Stimulated activated CD4-positive, alpha-beta T cell treated with anti-CD3 and anti-CD28 coated beads, Interleukin-15, amount 100 ng/mL, for 24 hours (primary cell): ENCODE data around the gene ADGRL2.

Experiments used
- DNase-seq: peaks from one replicate; pipeline ENCODE4 v3.0.0-alpha.2; 2020

ADGRL2 gene

DNA sequence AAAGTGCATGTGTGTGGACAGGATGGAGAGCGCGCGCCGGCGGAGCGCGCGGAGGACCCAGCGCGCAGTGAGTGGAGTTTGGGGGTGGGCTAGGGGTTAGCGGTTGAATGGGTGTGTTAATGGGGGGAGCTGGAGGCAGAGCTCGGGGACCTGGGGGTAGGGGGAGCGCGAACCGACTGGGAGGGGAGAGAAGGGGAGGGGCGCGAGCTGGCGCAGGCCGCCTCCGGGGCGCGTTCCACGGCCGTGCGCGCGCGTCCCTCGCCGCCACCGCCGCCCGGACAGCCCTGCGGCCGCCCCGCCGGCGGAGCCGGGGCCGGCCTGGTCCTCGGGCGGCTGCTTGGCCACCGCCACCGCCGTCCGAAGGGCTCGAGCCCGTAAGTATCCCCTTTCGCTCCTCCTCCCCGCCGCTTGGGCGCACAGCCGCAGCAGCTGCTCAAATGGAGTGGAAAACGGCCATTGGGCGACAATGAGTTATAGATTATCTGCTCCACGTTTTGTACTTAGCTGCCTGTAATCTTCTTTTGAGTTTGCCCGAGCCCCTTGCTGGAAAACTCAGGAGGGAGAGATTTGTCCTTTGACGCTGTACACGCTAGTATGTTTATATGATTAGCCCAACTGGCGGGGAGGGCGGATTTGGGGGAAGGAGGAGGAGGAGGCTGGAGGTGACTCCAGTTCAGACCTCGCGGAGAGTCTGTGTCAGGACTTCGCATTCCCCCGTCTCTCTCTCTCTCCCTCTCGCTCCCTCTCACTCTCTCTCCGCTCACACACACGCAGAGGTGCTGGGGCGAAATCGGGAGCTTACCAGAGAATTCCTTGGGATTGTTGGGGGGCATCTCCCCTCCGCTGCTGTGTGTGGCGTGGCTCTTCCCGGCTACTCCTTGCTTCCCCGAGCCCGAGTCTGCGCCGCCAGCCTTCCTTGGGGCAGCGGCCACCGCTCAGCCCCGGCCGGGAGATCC, at the start of gene ADGRL2:
Gene ADGRL2 (plus strand): TSS at position 240 of the 956 bp plus-strand sequence. CDS start 36,051 bp downstream, outside the sequence.
- peak; percentile 22 for DNase-seq

GRCh38 chr1:81752840-81753239, 47.9 kb upstream of the ADGRL2 start:
- no peak for DNase-seq

DNA sequence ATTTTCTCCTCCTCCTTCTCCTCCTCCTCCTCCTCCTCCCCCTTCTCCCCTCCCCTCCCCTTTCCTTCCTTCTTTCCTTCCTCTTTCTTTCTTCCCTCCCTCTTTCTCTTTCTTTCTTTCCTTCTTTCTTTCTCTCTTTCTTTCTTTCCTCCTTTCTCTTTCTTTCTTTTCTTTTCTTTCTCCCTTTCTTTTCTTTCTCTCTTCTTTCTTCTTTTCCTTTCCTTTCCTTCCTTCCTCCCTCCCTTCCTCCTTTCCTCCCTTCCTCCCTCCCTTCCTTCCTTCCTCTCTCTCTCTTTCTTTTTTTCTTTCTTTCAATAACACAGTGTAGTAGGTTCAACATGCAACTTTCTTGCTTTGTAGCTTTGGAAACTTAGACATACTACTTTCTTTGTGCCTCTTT, 46.3 kb upstream of the ADGRL2 start:
- DNase-seq = no peak

DNA sequence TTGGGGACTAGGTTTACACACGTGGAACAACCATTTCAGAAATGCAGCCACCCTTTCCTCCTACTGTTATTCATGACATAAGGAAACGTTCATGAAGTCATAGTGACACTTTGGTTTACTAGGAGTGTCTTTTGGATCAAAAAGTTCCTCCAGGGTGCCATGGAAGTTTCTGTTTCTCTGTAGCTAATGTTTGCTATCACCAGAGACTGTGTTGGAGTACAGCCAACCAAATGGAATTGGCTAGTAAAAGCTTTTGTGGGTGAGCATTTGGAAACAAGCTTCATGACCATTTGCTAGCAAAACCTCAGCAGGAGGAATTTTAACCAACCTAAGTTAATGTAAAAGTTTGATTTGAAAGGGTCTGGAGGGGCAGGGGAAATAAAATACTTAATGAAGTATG, 43.9 kb upstream of the ADGRL2 start:
- no peak for DNase-seq

DNA sequence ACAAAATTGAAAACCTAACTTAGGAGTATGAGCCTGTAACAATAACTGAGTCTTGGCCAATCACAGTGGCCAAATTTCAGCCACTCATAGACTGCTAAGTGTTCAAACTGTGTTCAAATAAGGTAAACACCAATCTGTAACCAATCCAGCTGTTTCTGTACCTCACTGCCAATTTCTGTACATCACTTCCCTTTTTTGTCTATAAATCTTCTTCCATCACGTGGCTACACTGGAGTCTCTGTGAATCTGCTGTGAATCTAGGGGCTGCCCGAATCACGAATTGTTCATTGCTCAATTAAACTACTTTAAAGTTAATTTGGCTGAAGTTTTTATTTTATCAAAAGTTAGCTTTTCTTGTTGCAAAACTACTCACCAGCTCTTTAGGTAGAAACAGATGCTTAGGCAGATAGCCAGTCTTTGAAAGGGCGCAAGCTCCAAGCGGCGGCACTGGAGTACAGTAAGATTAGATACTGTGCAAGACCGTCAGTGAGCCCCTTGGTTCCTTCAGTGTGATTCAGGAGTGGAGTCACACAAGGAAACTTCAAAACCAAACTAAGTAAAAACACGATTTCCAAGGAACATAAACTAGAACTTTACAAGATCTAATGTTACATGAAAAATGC, 43.2 kb upstream of the ADGRL2 start:
- no peak for DNase-seq

GRCh38 chr1:81758181-81758580, 42.6 kb upstream of the ADGRL2 start:
- no peak for DNase-seq

- no peak for DNase-seq
Observed at GRCh38 chr1:81760477-81761097, 40.1 kb upstream of the ADGRL2 start.

DNA sequence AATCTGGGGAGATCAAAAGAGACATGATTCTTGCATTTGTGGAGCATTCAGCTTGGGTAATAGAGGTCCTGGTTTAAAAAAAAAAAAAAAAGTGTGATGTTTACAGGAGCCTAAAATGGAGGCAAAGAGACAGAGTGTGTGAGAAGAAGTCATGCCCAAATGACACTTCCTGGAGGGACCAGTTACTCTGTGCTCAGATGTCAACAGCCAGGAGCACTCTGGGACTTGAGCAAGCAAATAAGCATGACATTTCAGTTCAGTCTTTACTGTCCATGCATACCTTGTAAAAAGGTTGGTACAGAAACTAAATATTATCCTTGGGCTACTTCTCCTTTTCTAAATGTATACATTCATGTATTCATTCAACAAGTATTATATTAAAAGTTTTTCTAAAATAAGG, 25.2 kb upstream of the ADGRL2 start:
- no peak for DNase-seq

- no peak for DNase-seq
Observed at GRCh38 chr1:81780705-81781454, 19.9 kb upstream of the ADGRL2 start.

DNA sequence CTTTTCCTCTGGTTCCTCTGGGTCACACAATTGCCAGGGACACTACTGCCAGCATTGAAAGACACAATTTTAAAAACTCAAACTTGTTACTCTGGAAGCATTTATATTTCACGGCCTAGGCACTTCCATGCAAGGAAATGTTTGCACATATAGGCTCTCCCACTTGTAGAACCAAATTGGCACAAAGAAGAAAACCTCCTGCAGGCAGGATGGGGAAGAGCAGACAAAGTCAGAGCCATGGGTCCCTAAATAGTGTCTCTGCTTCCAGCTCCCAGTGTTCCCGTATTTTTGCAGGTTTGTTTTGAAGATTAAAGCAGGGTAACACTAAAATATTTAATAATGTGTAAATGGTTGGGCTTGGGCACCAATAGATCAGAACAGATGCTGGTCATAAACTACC, 19.0 kb upstream of the ADGRL2 start:
- no peak for DNase-seq

GRCh38 chr1:81792184-81792583, 8.6 kb upstream of the ADGRL2 start:
- DNase-seq = no peak

DNA sequence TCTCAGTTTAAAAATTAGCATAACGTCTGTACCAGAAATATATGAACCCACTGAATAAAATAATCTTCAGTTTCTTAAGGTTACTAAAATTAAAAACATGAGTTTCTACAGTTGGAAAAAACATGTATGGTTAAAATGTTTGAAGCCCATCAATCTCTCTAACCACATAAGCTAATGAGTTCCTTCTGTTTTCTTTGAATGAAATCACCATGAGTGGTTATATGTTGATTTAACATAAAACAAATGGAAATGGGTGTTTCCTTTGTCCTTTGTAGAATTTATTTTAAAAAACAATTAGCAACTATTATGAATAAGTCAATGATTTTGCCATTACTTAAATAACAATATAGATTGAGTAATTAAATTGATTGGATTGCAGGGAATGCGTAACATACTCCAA, 3.0 kb upstream of the ADGRL2 start:
- no peak for DNase-seq

DNA sequence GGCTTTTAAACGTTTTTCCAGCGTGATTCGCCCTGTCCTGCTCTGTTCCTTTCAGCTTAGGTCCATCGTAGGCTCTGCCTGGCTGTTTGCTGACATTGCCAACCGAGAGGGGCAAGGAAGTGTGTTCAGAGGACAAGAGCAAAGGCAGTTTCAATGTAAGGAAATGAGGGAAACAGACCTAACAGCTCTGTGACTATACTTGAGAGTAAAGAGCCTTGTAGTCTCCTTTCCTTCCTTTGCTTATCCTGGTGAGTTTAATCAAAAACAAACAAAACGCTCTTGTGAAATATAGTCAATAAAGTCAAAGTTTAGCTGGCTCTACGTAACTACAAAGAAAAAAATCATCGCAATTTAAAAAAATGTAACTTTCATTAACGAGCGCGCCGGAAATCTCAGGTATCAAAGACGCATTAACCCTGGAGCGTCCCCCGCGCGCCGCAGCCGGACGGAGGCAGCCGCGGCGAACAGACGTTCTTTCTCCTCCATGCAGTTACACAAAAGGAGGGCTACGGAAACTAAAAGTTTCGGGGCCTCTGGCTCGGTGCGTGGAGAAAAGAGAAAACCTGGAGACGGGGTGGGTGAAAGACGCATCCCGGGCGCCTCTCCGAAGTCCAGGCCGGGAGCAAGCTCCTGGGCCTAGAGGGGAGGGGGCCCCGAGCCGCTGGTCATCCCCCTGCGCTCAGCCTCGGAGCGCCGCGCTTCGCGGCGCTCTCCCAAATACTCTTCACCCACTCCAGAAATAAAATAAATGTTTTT, 617 bp upstream of the ADGRL2 start:
- DNase-seq = peak; percentile 1

DNA sequence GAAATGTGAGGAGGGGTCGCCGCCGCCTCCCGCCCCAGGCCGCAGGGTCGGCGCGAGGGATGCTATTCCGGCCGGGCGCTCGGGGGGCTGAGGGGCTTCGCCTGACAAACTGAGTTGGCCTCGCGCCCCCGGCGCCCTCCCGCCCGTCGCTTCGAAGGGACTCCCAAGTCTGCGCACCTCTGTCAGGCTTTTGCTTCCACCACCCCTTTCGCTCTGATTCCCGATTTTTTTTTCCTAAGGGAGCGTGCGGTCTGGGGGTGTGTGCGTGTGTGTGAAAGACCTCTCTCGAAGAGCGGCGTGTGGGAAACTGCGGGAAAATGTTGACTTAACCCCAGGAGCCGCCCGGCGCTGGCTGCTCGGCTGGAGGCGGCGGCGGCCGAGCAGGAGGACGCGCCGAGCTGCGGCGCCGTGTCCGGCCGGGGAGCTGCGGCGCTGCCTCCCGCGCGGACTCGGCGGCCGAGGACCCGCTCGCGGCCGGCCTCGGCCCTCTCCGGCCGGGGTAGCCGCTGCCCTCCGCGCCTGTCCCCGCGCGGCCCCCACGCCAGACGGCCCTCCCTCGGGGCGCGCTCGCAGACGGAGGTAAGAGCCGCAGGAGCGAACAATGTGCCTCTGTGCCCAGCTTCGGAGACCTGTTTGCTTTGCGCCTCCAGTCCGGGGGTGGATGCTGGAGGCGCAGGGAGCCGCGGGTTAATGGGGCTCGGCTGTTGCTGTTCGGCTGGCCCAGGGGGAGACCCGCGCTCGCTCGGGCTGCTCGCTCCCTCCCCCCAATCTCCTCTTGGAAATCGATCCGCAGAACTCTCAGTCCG, 1.1 kb downstream of the ADGRL2 start:
- DNase-seq = peak; percentile 3

DNA sequence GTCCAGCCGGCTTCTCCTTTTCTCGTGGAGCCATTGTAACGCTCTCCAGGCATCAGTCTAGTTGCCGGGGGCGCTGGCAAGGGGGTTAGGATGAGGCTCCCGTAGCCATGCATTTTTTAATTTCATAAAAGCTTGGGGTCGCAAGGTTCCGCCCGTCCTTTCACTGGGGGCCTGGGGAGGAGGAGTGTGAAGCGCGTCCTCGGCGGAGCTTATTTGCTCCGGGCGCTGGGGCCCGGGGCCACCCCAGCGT, 1.6 kb downstream of the ADGRL2 start:
- no peak for DNase-seq

DNA sequence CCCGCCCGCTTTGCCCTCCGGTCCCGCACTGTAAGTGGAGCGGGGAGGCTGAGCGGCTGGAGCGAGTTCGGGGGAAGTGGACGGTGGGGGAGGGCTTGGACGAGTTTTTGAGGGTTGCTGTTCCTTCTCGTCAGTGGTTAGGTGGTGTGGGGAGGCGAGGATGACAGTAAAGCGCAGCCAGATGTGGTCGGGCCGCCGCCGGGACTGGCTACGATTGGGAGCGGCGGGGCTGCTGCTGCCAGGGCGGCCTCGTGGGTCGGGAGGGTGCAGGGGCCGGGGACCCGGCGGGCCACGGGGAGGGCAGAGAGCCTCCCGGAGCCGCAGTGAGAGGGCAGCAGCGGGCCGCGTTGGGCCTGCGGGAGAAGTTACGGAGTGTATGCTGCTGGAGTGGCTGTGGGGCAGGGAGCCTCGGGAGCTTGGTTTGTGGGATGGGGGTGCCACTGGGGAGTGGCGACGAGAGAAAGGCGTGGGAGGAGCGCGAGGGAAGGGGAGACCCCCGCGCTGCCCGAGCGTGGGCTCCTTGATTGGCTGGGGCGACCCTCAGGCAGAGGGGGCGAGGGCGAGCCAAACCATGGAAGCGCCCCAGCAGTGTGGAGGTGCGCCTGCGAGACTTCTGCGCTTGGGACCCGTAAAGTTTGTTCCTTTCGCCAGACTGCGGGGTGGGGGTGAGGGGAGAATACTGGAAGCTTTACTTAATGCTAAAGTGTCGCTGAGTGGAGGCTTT, 2.1 kb downstream of the ADGRL2 start:
- DNase-seq = peak; percentile 11

DNA sequence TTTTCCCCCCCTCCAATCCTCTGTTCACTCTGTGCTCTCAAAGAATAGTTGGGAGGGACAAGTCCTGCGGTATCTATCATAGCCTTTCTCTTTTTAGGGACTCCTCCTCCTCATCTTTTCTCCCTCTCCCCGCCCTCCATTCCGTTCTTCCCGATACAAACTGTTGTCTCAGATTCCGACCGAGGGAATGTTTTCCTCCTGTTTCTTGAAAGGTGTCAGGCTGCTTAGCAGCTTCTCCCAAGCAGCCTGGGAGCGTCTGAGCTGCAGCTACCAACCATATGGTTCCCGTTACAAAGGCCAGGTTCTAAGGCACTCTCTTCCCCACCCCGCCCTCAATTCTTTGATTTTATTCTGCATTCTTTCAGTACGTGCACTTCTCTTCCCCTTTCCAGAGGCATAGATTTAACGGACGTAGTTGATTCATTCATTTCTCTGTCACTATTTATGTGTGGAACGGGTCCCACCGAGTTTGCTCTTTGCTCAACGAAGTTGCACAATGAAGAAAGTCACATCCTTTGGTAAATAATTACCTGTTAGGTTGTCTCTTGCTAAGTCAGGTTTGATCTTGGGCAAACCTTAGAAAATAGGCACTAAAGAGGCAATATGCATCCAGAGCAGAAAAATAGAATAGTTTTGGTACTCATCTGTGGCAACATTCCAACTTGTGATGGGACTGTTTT, 2.8 kb downstream of the ADGRL2 start:
- no peak for DNase-seq

GRCh38 chr1:81804312-81804711, 3.6 kb downstream of the ADGRL2 start:
- no peak for DNase-seq

DNA sequence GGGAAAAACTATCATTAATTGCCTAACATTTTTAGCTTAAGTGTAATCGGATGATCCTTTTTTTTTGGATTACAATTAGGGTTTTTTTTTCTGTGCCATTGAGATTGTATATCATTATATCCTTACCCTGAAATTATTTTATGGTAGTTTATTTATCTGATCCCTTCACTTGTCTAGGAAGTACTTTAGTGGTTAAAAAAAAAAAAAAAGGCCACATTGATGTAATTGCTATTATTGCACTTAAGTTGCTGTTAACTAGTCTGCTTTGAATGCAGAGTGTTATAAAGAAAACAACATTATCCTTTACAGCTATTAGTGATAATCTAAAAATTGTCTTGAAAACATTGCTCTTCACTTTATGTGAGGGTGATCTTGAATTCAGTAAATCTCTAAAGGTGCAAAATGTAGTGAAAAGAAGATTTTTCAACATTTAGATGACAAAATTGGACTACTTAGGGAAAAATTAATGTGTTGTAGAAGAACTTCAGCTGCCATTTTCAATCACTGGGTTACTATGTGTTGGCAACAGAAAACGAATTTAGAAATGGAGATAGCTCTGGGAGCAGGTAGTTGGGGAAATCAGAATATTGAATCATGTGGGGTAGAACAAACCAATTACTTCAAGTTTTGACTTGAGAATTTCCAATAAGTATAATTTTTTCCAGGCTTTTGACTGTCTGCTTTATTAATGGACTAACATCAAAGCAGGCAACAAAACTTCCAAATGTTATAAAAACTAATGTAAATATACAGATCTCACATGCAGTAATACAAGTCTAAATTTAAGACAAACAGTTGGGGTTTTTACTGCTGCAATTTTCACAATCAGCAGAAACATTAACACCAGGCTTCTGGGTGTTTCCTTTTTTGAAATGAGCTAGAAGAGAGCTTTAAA, 5.0 kb downstream of the ADGRL2 start:
- no peak for DNase-seq

DNA sequence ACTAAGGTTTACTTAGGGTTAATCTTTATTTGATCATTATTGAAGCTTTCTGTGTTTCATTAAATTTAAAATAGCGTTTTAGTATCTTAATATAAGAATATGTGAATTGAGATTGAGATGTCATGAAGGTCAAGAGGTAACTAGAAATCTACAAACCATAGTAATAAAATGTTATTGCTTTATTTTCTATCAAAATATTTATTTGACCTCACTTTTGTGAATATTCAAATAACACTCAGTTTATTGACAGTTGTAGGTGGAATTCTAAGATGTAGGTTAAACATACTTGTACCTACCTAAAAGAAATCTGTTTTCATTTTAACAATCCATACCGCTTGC, 5.7 kb downstream of the ADGRL2 start:
- no peak for DNase-seq
